IgD-negative memory B cell (primary cell): ENCODE data around the gene SYT3. TPM values are rescaled to one million over a fixed set of nuclear protein-coding genes. Genes with fewer than 3 reads are reported as not detected.
A peak's percentile ranks its signal among the peaks of the same experiment; 100 is the strongest.
"Not testable (repeated sequence)": the region's sequence is repeated elsewhere in the genome, so short reads cannot be mapped to it uniquely, and the experiment has no call there.

Experiments used
- H3K27ac Mint-ChIP-seq, 3 donors: one replicate each; pipeline ENCODE4 v1.8.0; 2020 to 2022; ENCODE audit warnings: mild to moderate bottlenecking in 3 of 3, mixed read lengths in 3 of 3, moderate library complexity in 1 of 3
- H3K27me3 Mint-ChIP-seq: one replicate; pipeline ENCODE4 v1.8.0; 2021; ENCODE audit warnings: mixed read lengths
- H3K36me3 Mint-ChIP-seq: one replicate; pipeline ENCODE4 v1.8.0; 2020; ENCODE audit warnings: mild to moderate bottlenecking, mixed read lengths
- H3K4me1 Mint-ChIP-seq, 3 donors: one replicate each; pipeline ENCODE4 v1.8.0; 2020 to 2022; ENCODE audit warnings: mixed read lengths in 3 of 3, mild to moderate bottlenecking in 1 of 3
- H3K4me3 Mint-ChIP-seq, 4 donors: one replicate each; pipeline ENCODE4 v1.8.0; 2020 to 2022; ENCODE audit warnings: mild to moderate bottlenecking in 4 of 4, mixed read lengths in 4 of 4, moderate library complexity in 3 of 4
- H3K9me3 Mint-ChIP-seq, 3 donors: one replicate each; pipeline ENCODE4 v1.8.0; 2020 to 2021; ENCODE audit warnings: mixed read lengths in 3 of 3, mild to moderate bottlenecking in 1 of 3
- polyA plus RNA-seq: library from polyadenylated mRNA; unstranded; fragments of 300-500 nt; fragmentation: Illumina TruSeq; gene quantifications from one replicate; pipeline ENCODE4 v1.2.3, GENCODE V29; 2021

The SYT3 gene
- polyA plus RNA-seq, 1 donor from 2014 or later, result not detected

DNA sequence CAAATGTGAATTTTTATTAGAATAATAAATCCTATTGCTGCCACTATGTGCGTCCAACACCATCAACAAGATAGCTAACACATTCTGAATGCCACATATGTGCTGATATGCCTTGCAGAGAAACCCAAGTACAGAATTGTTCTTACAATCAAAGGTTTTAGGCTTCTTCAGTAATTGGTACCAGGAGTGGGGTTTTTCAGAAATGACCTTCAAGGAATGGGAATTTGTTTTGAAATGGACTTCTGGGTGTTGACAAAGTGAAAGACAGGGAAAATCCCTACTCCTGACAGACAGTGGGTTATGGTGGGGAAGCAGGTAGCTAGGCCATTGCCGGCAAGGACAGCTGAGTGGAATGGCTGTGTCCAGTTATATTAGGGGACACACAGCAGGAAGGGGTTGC is 5.7 kb downstream of the SYT3 start:
- no peak overlapping the region for H3K4me3 Mint-ChIP-seq
- peaks cover 12% of the 10 kb centered on the region for H3K36me3 Mint-ChIP-seq
- H3K9me3 Mint-ChIP-seq, result peaks cover 4 to 31% (median 14%) of the 10 kb centered on the region in 3 donors
- no peak overlapping the region for H3K27ac Mint-ChIP-seq
- H3K4me1 Mint-ChIP-seq, result peaks cover 0 to 3% (median 3%) of the 10 kb centered on the region in 3 donors
- H3K27me3 Mint-ChIP-seq, result peaks cover 28% of the 10 kb centered on the region

DNA sequence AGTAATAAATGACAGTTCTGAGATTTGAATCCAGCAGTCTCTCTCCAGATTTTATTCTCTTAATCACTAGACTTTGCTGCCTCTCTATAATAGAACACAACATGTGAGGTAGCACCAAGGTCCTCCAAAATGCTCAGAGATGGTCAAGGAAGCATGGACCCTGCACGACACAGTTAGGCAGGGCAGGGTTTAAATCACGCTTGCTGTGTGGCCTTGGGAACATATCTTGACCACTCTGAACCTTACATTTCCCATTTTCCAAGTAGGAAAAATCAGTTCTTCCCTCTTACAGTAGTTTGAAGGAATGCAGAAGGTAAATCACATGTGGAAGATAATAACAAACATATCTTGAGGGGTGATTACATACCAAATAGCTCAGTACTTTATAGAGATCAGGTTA is 6.3 kb downstream of the SYT3 start:
- H3K27ac Mint-ChIP-seq, result no peak overlapping the region
- H3K9me3 Mint-ChIP-seq, result peaks cover 4 to 27% (median 14%) of the 10 kb centered on the region in 3 donors
- H3K36me3 Mint-ChIP-seq, result peaks cover 14% of the 10 kb centered on the region
- peaks cover 0 to 3% (median 0%) of the 10 kb centered on the region in 3 donors for H3K4me1 Mint-ChIP-seq
- peak overlapping the region in 2 of 4 donors; percentile 3 to 58 for H3K4me3 Mint-ChIP-seq
- peaks cover 22% of the 10 kb centered on the region for H3K27me3 Mint-ChIP-seq

DNA sequence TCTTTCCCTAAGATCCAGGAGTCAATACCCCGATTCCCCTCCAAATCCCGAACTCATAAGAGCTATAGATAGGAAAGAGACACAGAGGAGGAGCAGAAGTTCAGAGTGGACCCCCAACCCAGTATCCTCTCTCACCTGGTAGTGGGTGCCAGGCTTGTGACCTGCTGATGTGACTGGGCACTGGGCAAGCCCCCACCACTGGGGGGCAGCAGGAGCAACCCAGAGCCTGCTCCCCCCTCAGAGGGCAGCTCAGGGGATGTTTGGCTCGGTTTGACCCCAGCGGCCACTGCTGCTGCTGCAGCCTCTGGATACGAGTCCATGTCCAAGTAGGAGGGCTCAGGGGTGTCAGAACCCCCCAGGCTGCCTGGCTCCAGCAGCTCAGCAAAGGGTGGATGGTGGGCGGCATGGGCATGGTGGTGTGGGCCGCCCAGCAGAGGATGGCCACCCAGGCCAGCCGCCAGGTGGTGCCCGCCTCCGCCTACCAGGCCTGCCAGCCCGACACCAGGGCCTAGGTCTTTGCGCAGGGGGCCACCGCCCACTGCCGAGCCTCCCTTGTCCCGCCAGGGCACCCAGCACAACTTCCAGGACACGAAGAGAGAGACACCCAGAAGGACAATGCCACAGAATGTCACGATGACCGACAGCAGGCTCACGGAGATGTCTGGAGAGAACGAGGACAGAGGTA is 7.4 kb downstream of the SYT3 start:
- H3K4me1 Mint-ChIP-seq, result peaks cover 0 to 3% (median 0%) of the 10 kb centered on the region in 3 donors
- peaks cover 17% of the 10 kb centered on the region for H3K27me3 Mint-ChIP-seq
- H3K27ac Mint-ChIP-seq, result no peak overlapping the region
- no peak overlapping the region for H3K4me3 Mint-ChIP-seq
- H3K9me3 Mint-ChIP-seq, result peaks cover 4 to 23% (median 14%) of the 10 kb centered on the region in 3 donors
- peaks cover 12% of the 10 kb centered on the region for H3K36me3 Mint-ChIP-seq

DNA sequence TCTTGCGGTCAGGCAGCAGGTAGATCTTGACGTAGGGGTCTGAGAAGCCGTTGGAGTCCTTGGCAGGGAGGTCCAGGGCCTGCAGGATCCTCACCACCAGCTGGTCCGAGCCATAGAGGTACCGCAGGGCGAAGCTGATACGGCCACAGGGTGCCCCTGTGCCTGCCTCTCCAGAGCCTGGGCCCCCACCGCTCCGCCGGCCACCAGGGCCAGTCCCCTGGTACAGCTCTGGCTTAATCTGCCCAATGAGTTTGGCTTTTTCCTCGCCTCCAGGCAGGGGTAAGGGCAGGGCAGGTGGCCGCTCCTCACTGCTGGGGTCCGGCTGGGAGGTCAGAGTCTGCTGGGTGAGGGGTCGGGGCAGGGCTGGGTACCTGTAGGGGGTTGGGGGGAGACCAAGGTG is 9.9 kb downstream of the SYT3 start:
- peaks cover 0 to 2% (median 0%) of the 10 kb centered on the region in 3 donors for H3K4me1 Mint-ChIP-seq
- peaks cover 4 to 13% (median 8%) of the 10 kb centered on the region in 3 donors for H3K9me3 Mint-ChIP-seq
- H3K27ac Mint-ChIP-seq, result no peak overlapping the region
- H3K4me3 Mint-ChIP-seq, result no peak overlapping the region
- peaks cover 12% of the 10 kb centered on the region for H3K36me3 Mint-ChIP-seq
- H3K27me3 Mint-ChIP-seq, result peaks cover 9% of the 10 kb centered on the region

DNA sequence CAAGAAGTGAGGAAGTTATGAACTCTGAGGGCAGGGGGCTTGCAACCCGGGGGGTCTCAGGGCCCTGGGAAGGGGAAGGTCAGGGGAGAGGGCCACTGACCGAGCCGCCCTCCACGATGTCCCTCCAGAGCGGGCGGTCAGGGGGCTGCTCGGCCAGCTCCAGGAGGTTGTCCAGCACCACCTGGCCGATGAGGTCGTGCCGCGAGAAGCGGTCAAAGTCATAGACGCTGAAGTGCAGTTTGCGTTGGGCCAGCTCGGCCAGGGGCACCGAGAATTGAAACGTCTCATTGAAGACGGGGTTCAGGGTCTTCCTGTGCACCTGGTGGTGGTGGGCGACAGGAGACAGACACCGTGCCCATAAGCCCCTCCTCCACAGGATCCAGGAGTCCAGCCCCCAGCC is 10.5 kb downstream of the SYT3 start:
- Mint-ChIP-seq H3K4me3 (no peak overlapping the region), H3K4me1 (peaks cover 0 to 2% (median 0%) of the 10 kb centered on the region in 3 donors), H3K27me3 (peaks cover 9% of the 10 kb centered on the region), H3K27ac (no peak overlapping the region), H3K9me3 (peaks cover 4 to 13% (median 8%) of the 10 kb centered on the region in 3 donors), H3K36me3 (peaks cover 11% of the 10 kb centered on the region)

DNA sequence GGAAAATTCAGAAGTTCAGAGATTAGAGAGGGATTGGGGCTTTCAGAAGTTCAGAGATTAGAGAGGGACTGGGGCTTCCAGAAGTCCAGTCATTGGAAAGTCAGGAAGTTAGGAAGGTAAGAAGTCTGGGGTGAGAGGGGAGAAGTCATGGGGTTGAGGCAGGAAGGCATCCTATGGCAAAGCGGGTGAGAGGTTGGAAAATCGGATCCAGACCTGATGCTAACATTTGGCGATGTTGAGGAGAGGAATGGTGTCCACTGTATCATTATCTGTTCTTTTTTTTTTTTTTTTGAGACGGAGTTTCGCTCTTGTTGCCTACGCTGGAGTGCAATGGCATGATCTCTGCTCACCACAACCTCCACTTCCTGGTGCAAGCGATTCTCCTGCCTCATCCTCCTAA is 11.1 kb downstream of the SYT3 start:
- Mint-ChIP-seq H3K36me3 (peaks cover 8% of the 10 kb centered on the region), H3K27ac (peak overlapping the region in 1 of 3 donors; percentile 83), H3K9me3 (peaks cover 2 to 13% (median 5%) of the 10 kb centered on the region in 3 donors), H3K4me3 (no peak overlapping the region), H3K27me3 (peaks cover 9% of the 10 kb centered on the region), H3K4me1 (peaks cover 0 to 2% (median 0%) of the 10 kb centered on the region in 3 donors)

DNA sequence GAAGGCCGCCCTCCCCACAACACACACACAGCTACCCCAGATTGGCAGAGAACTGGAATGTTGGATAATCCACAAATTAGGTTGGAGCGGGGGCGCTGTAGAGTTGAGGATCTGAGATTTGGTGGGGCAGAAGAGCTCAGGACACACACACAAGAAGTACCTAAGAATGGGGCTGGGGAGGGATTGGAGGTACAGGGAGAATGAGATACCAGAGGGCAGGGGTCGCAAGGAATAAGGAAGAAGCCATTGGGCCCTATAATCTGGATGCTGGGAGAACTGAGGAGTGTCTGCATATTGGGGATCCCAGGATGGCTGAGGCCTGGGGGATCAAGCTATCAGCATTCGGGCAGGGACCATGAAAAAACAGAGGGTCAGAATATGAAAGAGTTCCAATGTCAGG is 11.5 kb downstream of the SYT3 start:
- H3K4me3 Mint-ChIP-seq, result no peak overlapping the region

DNA sequence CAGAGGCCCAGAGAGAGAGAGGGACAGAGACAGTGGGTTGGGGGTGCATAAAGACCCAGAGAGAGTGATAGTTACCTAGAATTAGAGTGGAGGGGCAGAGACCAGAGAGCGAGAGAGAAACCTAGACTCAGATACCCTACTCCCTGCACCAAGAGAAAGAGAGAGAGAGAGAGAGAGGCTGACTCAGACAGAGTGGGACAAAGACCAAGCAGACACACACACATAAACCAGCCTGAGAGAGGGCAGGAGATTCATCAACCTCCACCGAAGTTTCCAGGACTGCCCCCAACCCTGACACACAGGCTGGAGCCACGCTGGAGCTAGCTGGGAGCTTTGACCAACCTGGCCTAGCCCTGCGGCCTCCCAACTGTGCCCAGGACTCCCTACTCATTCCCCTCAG is 12.9 kb downstream of the SYT3 start:
- Mint-ChIP-seq H3K4me1 (peaks cover 0 to 2% (median 0%) of the 10 kb centered on the region in 3 donors), H3K36me3 (peaks cover 3% of the 10 kb centered on the region), H3K9me3 (peaks cover 0 to 3% (median 0%) of the 10 kb centered on the region in 3 donors), H3K27me3 (peaks cover 11% of the 10 kb centered on the region), H3K27ac (no peak overlapping the region), H3K4me3 (no peak overlapping the region)

More for the DNA sequence above, 11.5 kb downstream of the SYT3 start:
- Mint-ChIP-seq H3K4me1 (peaks cover 0 to 2% (median 0%) of the 10 kb centered on the region in 3 donors), H3K27ac (peak overlapping the region in 1 of 3 donors; percentile 83), H3K36me3 (peaks cover 4% of the 10 kb centered on the region), H3K9me3 (peaks cover under 1 to 11% (median 2%) of the 10 kb centered on the region in 3 donors), H3K27me3 (peaks cover 10% of the 10 kb centered on the region)

DNA sequence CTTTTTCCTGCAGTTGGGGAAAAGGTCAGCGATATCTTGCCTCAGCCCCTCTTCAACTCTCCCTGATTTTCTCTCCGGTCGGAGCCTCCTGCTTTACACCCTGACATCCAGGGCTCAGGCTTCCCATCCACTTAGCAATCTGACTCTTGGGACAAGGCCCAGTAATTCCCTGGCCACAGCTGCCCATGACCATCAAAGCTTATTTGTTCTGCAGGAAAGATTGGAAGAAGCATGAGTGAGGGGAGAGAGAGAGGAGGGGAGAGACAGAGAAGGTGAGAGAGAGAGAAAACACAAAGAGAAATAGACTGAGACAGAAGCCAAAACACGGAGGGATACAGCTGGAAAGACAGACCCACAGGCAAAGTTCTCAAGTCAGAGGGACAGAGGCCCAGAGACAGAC is 13.7 kb downstream of the SYT3 start:
- Mint-ChIP-seq H3K27me3 (peaks cover 7% of the 10 kb centered on the region), H3K4me1 (peaks cover 0 to 2% (median 0%) of the 10 kb centered on the region in 3 donors), H3K27ac (no peak overlapping the region), H3K36me3 (peaks cover 3% of the 10 kb centered on the region), H3K4me3 (no peak overlapping the region), H3K9me3 (peaks cover 0 to 2% (median 0%) of the 10 kb centered on the region in 3 donors)

DNA sequence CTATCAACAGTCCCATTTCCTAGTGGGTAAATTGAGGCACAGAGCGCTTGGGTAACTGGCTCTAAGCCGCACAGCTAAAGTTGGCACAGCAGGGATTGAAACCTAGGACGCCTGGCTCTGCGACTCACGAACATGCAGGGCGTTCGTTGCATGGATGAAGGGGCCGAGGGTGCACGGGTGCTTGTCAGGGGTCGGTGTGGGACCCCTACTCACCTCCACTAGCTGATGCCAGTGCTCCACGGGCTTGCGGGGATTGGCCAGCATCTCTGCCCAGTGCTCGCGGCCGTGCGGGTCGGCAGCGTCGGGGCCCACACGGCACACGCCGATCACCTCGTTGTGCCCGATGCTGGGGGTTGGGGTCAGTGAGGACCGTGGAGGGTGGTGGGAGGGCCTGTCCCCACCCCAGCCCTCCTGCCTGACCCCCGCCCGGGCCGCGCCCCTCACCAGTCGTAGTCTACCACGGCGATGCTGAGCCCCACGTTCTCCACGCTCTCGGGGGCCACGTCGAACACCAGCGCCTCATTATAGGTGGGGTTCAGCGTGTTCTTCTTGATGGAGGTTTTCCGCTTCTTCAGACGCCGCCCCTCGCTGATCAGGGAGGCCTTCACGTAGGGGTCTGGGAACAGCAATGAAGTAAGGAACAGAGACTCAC is 14.6 kb downstream of the SYT3 start:
- H3K27ac Mint-ChIP-seq, result no peak overlapping the region

DNA sequence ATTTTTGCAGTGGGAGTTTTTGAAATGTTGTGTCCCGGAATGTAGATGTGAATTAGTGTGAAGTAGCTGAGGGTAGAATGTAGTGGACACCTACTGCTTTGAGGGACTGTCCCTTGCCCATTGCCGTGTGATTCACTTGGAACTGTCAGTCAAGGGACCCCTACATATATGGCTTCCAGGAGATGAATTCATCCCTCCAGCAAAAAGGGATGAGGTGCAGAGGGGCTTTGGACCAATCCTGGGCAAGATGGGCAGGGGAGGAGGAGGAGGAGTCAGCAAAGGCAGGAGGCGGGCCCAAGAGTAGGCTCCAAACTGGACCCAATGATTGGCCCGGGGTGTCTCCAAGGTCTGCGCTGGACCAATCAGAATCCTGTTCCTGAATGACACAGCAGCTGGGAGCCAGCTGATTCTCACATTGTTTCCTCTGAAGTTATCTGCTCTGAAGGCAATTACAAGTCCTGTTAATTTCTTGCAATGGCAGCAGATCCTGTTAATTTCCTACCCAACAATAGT is 19.2 kb downstream of the SYT3 start:
- not testable (repeated sequence) for H3K4me3 Mint-ChIP-seq

More for the DNA sequence above, 14.6 kb downstream of the SYT3 start:
- H3K4me1 Mint-ChIP-seq, result peaks cover 0 to 2% (median 0%) of the 10 kb centered on the region in 3 donors
- H3K4me3 Mint-ChIP-seq, result no peak overlapping the region
- H3K9me3 Mint-ChIP-seq, result no peaks in the 10 kb centered on the region
- H3K36me3 Mint-ChIP-seq, result peaks cover 3% of the 10 kb centered on the region
- H3K27me3 Mint-ChIP-seq, result peaks cover 5% of the 10 kb centered on the region

DNA sequence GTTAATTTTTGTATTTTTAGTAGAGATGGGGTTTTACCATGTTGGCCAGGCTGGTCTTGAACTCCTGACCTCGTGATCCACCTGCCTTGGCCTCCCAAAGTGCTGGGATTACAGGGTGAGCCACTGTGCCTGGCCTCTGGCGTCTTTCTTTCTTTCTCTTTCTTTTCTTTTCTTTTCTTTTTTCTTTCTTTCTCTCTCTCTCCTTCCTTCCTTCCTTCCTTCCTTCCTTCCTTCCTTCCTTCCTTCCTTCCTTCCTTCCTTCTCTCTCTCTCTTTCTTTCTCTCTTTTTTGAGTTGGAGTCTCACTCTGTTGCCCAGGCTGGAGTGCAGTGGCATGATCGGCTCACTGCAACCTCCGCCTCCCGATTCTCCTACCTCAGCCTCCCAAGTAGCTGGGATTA is 20.5 kb downstream of the SYT3 start:
- not testable (repeated sequence) for H3K27me3 Mint-ChIP-seq, H3K4me1 Mint-ChIP-seq, H3K9me3 Mint-ChIP-seq, H3K4me3 Mint-ChIP-seq, H3K27ac Mint-ChIP-seq, H3K36me3 Mint-ChIP-seq

More for the DNA sequence above, 19.2 kb downstream of the SYT3 start:
- H3K27ac Mint-ChIP-seq, H3K36me3 Mint-ChIP-seq, H3K27me3 Mint-ChIP-seq, H3K9me3 Mint-ChIP-seq, H3K4me1 Mint-ChIP-seq: not testable (repeated sequence)

DNA sequence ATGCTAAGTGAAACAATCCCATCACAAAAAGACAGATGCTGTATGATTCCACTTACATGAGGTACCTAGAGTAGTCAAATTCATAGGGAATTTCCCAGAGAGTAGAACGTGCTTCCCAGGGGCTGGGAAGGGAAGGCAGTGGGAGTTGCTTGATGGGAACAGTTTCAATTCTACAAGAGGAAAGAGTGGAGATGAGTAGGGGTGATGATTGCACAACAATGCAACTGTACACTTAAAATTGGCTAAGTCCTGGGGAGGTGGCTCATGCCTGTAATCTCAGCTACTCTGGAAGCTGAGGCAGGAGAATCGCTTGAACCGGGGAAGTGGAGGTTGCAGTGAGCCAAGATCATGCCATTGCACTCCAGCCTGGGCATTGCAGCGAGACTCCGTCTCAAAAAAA is 21.3 kb downstream of the SYT3 start:
- H3K9me3 Mint-ChIP-seq, H3K27ac Mint-ChIP-seq, H3K4me3 Mint-ChIP-seq, H3K4me1 Mint-ChIP-seq, H3K27me3 Mint-ChIP-seq, H3K36me3 Mint-ChIP-seq: not testable (repeated sequence)

DNA sequence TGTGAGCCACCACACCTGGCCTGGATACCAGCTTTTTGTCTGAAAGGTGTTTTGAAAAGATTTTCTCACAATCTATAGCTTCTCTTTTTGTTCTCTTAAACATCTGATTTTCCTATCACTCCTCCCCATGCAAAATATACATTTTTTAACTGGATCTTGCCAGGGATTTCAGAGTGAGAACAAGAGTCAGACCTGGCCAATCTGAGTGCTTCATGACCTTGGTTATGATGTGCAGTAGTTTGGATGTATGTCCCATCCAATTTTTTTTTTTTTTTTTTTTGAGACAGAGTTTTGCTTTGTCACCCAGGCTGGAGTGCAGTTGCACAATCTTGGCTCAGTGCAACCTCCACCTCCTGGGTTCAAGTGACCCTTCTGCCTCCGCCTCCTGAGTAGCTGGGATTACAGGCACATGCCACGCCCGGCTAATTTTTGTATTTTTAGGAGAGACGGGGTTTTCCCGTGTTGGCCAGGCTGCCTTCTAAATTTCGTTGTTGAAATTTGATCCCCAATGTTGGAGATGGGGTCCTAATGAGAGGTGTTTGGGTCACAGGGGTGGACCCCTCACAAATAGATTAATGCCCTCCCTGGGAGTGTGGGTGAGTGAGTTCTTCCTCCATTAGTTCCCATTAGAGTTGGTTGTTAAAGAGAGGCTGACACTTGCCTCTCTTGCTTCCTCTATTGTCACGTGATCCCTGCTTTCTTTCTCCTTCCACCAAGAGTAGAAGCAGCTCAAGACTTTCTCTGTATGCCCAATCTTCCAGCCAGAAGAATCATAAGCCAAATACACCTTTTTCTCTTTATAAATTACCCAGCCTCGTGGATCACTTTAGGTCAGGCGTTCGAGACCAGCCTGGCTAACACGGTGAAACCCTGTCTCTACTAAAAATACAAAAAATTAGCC is 26.9 kb downstream of the SYT3 start:
- not testable (repeated sequence) for H3K4me3 Mint-ChIP-seq, H3K36me3 Mint-ChIP-seq, H3K4me1 Mint-ChIP-seq, H3K27ac Mint-ChIP-seq, H3K9me3 Mint-ChIP-seq, H3K27me3 Mint-ChIP-seq
